D721Med (cell line): Measurements from ENCODE around the gene CALU.
A peak's percentile ranks its signal among the peaks of the same experiment; 100 is the strongest.

Experiments
- DNase-seq: peaks from one replicate; pipeline ENCODE4 v3.0.0; 2011; ENCODE audit warnings: low spot score; ENCODE audit not compliant: insufficient read length
- FAIRE-seq: peaks from 2 replicates; lab custom pipeline; 2011; peaks lifted over from hg19 to GRCh38; lab: Jason Lieb, UNC
- CTCF ChIP-seq: IDR thresholded peaks from 2 replicates; pipeline ENCODE4 v1.5.1; 2012; ENCODE audit warnings: mild to moderate bottlenecking, control low read depth; ENCODE audit not compliant: insufficient read depth; ENCODE audit errors: missing control alignments

The CALU gene

GRCh38 chr7:128785738-128786137 lies 46.6 kb downstream of the CALU start:
- TF ChIP-seq CTCF, result no peak
- FAIRE-seq (no peak), DNase-seq (no peak)

DNA sequence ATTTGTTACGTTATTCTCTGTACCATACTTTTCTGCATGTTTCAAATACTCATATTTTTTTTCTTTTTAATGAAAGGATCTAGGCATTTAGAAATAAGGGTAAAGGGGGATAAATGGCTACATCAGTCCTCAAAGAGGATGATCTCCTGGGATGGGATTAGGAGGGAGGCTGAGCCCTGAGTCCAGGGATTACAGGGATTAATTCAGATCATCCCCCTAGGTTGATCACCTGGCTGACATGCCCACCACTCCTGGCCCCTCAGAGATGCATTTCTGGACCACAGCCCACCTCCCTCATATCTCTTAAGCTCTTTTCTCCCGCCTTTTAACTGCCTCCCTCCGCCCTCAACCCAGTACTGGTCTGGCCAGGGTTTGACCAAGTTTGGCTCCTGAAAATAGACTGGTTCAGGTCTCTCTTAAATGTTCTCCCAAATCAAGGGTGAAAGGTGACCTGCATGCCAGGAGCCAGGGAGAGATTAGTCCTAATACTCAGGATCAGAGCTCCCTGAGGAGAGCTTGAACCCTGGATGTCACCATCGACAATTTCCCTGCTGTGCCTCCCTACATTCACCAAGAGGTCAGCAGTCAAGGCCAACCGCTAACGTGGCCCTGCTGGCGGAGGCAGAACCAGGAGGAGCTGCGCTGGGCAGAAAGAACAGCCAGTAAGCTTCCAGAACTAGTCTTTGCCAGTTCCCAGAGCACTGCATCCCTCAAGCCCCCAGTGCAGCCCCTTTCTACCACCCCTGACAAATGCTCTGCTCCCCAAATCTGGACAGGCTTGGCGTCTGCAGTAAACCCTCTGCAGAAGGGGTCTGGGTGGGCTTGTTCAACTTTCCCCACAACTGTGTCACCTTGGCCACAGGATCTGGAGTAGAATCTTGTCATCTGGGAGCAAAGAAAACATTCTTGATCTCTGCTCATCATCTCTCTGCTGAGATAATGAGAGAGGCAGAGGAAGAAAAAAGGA lies 49.6 kb downstream of the CALU start:
- DNase-seq (peak; percentile 49), FAIRE-seq (peak; percentile 76)
- no peak for TF ChIP-seq CTCF

DNA sequence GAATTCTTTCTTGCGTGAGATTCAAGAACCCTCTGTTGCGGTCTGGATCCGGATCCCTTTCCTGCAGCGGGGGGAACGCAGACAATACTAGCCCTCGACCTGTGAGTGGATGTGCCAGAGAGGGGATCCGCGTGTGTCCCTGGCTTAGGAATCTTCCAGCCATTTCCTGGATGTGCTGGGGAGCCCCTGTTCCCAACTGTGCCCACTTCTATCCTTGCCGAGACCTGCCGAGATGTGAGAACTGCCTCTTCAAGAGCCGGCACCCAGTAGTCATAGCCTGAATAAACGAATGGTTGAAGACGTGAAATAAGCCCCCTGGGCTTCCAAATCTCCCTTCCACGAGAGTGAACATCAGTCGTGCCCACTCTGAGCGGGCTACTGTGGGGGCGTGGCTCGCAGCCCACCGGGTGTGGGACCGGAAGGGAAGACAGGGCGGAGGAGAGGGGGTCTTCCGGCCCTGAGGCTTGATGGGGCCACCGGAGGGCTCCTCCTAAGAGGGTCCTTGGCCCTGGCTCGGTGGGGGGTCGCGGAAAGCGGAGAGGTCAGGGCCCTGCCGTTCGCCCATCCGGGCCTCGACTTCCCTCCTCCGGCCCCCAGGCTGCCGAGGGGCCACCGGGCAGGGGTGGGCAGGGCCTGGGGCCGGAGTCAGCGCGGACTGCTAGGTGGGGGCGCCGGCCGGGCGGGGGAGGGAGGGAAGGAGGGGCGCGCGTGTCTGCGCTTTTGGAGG lies 51.3 kb downstream of the CALU start:
- DNase-seq (no peak), FAIRE-seq (no peak)
- TF ChIP-seq CTCF, result no peak

DNA sequence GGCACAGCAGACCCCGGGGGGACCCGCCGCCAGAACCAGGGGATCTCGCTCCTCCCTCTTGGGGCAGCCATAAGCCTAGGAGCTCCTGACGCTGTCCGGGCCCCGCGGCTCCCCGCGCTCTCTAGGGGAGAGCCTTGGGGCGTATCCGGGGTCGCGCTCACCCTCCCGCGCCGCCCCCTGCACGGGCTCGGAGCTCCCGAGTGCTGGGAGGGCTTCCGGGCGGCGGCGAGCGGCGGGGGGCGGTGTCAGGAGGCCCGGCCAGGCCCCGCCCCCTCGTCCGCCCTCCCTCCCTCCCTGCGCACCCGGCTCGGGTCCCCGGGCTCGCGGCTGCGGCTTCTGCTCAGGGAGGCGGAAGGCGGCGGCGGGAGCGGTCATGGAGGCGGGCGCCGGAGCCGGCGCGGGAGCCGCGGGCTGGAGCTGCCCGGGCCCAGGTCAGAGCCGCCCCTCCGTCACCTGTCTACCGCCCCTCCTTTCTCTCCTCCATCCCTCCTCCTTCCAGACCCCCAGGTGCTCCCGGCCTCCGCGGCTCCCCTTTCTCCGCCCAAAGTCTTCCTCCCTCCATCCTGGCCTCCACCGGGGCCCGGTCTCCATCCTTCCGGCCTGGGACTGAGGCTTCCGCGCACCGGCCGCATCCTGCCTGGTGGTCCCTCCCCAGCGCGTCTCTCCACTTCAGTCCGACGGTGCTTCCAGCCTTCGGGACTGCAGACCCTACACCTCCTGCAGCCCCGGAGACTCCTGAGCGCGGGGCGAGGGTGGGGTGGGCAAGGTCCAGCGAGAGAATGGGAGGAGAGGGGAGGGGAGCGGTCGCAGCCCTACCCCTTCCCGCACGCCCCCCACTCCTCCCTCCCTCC lies 52.2 kb downstream of the CALU start, which contains the start of gene CCDC136:
Gene CCDC136 (plus strand): TSS at position 848 of the 851 bp plus-strand sequence. CDS start 444 bp downstream, outside the sequence.
- DNase-seq (peak; percentile 47), FAIRE-seq (no peak)
- TF ChIP-seq CTCF, result no peak

DNA sequence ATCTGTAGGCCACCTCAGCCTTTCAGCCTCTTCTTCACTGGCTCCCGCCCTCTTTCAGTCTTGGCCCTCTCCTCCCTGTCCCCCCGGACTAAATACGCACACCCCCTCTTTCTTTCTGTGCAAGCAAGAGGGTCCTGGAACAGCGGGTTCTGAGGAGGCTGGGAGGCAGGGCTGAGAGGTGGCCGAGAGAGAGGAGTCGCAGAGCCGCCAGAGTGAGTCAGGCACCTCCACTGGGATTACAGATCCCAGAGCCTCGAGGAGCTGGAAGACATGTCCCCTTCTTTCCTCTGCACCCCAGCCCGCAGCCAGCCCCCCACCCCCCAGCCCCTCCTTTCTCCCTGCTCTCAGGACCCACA lies 52.8 kb downstream of the CALU start:
- no peak for FAIRE-seq

More for the DNA sequence above, 52.8 kb downstream of the CALU start:
- TF ChIP-seq CTCF, result no peak
- no peak for DNase-seq
